GM18951 (cell line): ENCODE results near the gene IGFL3.
A peak's percentile ranks its signal among the peaks of the same experiment; 100 is the strongest.
"Not testable (repeated sequence)": the region's sequence is repeated elsewhere in the genome, so short reads cannot be mapped to it uniquely, and the experiment has no call there.

Source experiments
- POLR2A ChIP-seq: IDR thresholded peaks from 4 replicates; pipeline ENCODE4 v1.6.1; 2011; ENCODE audit warnings: mild to moderate bottlenecking; ENCODE audit not compliant: insufficient read length, insufficient read depth; ENCODE audit errors: extremely low read depth
- in situ Hi-C: fragments of 300-500 bp; cut with MboI; formaldehyde crosslinking; loops from one replicate; pipeline ENCODE4 v1.12.0; 2022; ENCODE audit warnings: low sequenced_read_pairs, mixed read lengths, inconsistent platforms; ENCODE audit not compliant: unreplicated experiment

Gene IGFL3

DNA sequence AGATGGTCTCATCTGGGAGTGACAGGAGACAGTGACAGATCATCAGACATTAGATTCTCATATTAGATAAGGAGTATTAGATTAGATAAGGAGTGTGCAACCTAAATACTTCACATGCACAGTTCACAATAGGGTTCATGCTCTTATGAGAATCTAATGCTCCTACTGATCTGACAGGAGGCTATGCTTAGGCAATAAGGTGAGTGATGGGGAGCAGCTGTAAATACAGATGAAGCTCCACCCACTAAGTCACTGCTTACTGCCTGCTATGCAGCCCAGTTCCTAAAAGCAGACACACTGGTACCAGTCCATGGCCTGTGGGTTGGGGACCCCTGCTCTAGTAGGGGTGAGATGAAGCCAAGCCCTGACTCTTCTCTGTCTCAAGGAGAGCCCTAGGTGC, 10.0 kb upstream of the IGFL3 start:
- in situ Hi-C loops, result no loop called here
- no peak for TF ChIP-seq POLR2A

- no peak for TF ChIP-seq POLR2A
- in situ Hi-C loops, result no loop called here
These were observed 9.3 kb upstream of the IGFL3 start for GRCh38 chr19:46133777-46134241.

DNA sequence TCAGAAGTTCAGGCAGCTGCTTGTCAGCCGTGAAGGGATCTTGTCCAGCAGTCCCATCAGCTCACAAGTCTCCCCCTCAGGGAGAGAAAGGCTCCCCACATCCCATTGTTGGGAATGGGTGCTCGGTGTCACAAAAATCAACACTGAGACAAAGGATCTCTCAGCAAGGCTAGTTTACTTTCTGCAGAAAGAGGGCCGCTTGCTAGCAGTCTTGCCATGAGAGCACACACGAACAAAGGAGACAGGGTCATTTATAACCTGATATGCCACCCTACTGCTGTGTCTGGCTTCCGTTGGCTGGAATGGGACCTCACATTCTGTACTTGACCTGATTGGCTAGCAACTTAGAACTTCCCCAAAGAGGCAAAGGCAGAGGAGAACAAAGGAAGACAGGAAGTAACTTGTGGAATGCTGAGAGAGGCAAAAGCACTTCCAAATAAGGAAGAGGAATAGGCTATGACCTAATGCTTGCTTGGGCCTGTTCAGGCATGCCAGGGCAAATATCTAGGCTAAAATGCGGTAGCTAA, 8.7 kb upstream of the IGFL3 start:
- TF ChIP-seq POLR2A, result peak; percentile 20
- in situ Hi-C loops, result no loop called here

DNA sequence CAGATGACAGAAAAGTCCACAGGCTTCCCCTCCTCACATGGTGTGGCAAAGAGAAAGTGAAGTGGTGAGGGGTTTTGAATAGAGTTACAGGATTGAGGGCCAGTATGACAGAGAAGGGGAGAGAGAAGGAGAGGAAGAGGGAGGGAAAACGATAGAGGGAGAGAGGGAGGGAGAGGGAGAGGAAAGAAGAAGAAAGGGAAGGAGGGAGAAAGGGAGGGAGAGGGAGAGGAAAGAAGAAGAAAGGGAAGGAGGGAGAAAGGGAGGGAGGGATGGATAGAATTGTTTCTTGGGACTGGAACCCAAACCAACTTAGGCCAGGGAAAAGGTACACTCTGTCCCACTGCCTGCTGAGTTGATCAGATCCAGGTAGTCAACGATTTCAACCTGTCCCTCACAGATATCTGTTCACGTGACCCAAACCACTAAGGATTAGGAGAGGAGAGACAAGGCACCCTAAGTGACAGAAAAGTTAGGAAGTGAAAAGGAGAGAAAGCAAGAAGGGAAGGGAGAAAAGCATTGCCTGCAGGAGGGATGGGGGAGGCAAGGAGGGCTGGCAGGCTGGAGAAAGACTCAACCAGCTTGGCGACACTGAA, 8.1 kb upstream of the IGFL3 start:
- in situ Hi-C loops, result no loop called here
- no peak for TF ChIP-seq POLR2A

- no peak for TF ChIP-seq POLR2A
- in situ Hi-C loops, result no loop called here
These were observed 7.1 kb upstream of the IGFL3 start for GRCh38 chr19:46131485-46132143.

DNA sequence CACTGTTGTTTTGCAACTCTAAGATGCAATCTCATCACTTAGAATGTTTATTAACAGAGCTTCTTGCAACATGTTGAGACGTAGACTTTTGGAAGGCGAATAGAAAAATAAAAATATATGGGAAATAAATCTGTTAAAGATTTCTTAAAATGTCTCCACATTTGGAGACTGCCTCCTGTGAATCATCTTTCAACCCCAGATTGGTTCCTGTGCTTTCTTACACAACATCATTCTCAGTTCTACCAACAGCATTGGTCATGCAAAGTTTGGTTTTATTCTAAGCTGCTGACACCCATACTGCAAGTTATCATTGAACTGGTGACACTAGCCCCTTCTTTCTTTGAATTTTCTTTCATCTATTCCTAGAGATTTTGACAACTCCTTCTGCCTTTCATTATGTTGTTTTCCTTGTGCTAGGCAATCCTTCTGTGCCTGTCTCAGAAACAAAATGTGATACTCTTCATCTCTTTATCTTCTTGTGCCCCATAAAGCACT, 1.6 kb upstream of the IGFL3 start:
- in situ Hi-C loops, result no loop called here
- TF ChIP-seq POLR2A, result no peak

GRCh38 chr19:46125447-46125846, 959 bp upstream of the IGFL3 start:
- in situ Hi-C loops, result no loop called here
- TF ChIP-seq POLR2A, result no peak

DNA sequence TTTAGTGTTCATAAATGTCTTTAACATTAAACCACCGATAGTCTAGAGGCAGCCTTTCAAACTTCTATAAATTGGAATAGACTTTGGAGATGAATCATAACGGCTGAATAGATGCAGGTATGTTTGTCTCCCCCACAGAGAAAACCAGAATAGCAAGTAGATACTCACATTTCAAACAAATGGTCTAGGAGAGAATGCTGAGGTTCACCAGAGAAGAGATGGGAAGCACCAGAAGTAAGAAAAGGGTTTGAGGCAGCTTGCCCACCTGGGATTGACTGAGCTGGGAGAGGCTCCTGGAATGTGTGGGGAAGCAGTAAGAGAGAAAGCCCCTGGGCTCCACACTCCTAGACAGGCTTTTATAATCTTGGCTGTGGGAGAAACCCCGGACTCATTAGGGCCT, 6.4 kb downstream of the IGFL3 start:
- in situ Hi-C loops, result no loop called here
- no peak for TF ChIP-seq POLR2A

DNA sequence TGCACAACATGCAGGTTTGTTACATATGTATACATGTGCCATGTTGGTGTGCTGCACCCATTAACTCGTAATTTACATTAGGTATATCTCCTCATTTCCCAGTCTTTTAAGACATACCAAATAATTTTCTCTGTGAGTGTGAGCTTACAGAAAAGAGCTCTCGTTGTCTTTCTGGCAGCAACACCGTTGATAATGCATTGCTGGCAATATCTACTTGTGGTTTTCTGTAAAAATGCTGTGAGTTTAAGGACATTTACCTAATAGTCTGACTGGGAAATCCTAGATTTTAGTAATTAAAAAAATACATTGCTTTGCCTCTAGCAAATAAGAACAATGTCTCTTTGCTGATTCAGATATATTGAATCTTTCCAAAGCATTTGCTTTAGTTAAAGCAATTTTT, 8.4 kb downstream of the IGFL3 start:
- no peak for TF ChIP-seq POLR2A
- in situ Hi-C loops, result no loop called here

- no peak for TF ChIP-seq POLR2A
These were observed 8.9 kb downstream of the IGFL3 start for GRCh38 chr19:46115396-46116106.

GRCh38 chr19:46113726-46114125, 10.8 kb downstream of the IGFL3 start:
- no peak for TF ChIP-seq POLR2A
- in situ Hi-C loops, result no loop called here

More at GRCh38 chr19:46115396-46116106, 8.9 kb downstream of the IGFL3 start:
- in situ Hi-C loops, result no loop called here

- TF ChIP-seq POLR2A, result no peak
- in situ Hi-C loops, result no loop called here
These were observed 12.0 kb downstream of the IGFL3 start for GRCh38 chr19:46112527-46112926.

DNA sequence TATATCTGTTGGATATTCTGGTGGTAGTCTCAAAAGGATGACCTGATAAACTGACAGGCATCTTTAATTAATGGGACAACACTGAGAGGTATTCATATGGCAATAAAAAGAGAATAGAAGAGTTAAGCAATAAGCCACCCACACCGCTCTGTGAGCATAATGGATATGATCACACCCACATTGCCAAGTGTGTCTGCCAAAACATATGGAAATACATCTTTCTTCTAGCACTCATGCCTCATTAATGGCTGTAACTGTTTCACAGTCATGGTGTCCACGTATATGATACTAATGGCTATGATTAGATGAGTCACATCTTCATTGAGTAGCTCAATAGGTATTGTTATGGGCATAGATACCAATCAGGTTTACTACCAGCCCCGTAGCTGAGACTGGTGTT, 13.1 kb downstream of the IGFL3 start:
- in situ Hi-C loops, result no loop called here
- TF ChIP-seq POLR2A, result no peak

GRCh38 chr19:46109876-46110275, 14.6 kb downstream of the IGFL3 start:
- no peak for TF ChIP-seq POLR2A
- in situ Hi-C loops, result no loop called here

GRCh38 chr19:46107371-46107770, 17.1 kb downstream of the IGFL3 start:
- no peak for TF ChIP-seq POLR2A
- in situ Hi-C loops, result no loop called here

GRCh38 chr19:46102333-46102732, 22.2 kb downstream of the IGFL3 start:
- in situ Hi-C loops, result not testable (repeated sequence)
